HEK293 (cell line): Measurements from ENCODE around the gene XPO1.
"Not testable (repeated sequence)": the region's sequence is repeated elsewhere in the genome, so short reads cannot be mapped to it uniquely, and the experiment has no call there.

ENCODE experiments used
- CTCF ChIA-PET: fragments of 350-600 bp; formaldehyde crosslinking; extraction: SDS; loops from one replicate; lab custom pipeline; 2021; ENCODE audit warnings: antibody characterized with exemption; lab: Yijun Ruan, JAX
- POLR2A ChIA-PET: fragments of 300-600 bp; formaldehyde crosslinking; extraction: SDS; loops from one replicate; lab custom pipeline; 2020; ENCODE audit warnings: antibody characterized with exemption, inconsistent platforms; lab: Yijun Ruan, JAX
- H3K27ac ChIP-seq: fragments of 200-500 bp; sonication (Bioruptor generic); 2 replicates; pipeline ENCODE4 v1.5.1; 2014; ENCODE audit warnings: low read depth, low read length, control low read depth, inconsistent platforms; ENCODE audit errors: extremely low read depth
- H3K36me3 ChIP-seq, 2 experiments: fragments of 200-500 bp in 1 of 2; sonication (Bioruptor generic) in 1 of 2; 1 replicate in 1 of 2; 2 replicates in 1 of 2; pipeline ENCODE4 v1.5.1; 2014 to 2017; ENCODE audit warnings: inconsistent platforms in 2 of 2, low read length in 2 of 2; ENCODE audit not compliant: control insufficient read depth in 2 of 2, insufficient read depth in 1 of 2
- H3K4me1 ChIP-seq: fragments of 200-500 bp; sonication (Bioruptor generic); 2 replicates; pipeline ENCODE4 v1.5.1; 2014; ENCODE audit warnings: mild to moderate bottlenecking, low read length, inconsistent platforms; ENCODE audit not compliant: control insufficient read depth, insufficient read depth
- H3K4me3 ChIP-seq: 2 replicates; pipeline ENCODE4 v1.5.1; 2011; ENCODE audit warnings: low read depth, mild to moderate bottlenecking, control low read depth, low read length, moderate library complexity
- H3K9me3 ChIP-seq: fragments of 200-500 bp; sonication (Bioruptor generic); 2 replicates; pipeline ENCODE4 v1.5.1; 2014; ENCODE audit warnings: low read depth, low read length, inconsistent platforms; ENCODE audit not compliant: control insufficient read depth, insufficient read depth
- AEBP2 ChIP-seq: fragments of 450-650 bp; formaldehyde crosslinking; IDR thresholded peaks from 2 replicates; pipeline ENCODE4 v1.5.1; 2016; ENCODE audit warnings: missing biosample characterization, missing genetic modification characterization, borderline replicate concordance
- KLF9 ChIP-seq: fragments of 450-650 bp; formaldehyde crosslinking; IDR thresholded peaks from 2 replicates; pipeline ENCODE4 v1.5.1; 2016; ENCODE audit warnings: missing biosample characterization, missing genetic modification characterization, low read depth
- PRDM1 ChIP-seq: fragments of 450-650 bp; formaldehyde crosslinking; IDR thresholded peaks from 2 replicates; pipeline ENCODE4; 2016; ENCODE audit warnings: missing biosample characterization, missing genetic modification characterization
- PRDM2 ChIP-seq: fragments of 450-650 bp; formaldehyde crosslinking; IDR thresholded peaks from 2 replicates; pipeline ENCODE4 v1.5.1; 2016; ENCODE audit warnings: missing biosample characterization, missing genetic modification characterization, borderline replicate concordance
- REST ChIP-seq: fragments of 450-650 bp; formaldehyde crosslinking; IDR thresholded peaks from 2 replicates; pipeline ENCODE4 v1.5.1; 2016; ENCODE audit warnings: missing biosample characterization, missing genetic modification characterization
- TCF7L2 ChIP-seq: IDR thresholded peaks from 2 replicates; pipeline ENCODE4 v1.6.1; 2011; ENCODE audit warnings: low read depth, mild to moderate bottlenecking, inconsistent platforms, low read length, moderate library complexity, borderline replicate concordance
- ZBTB17 ChIP-seq: fragments of 450-650 bp; formaldehyde crosslinking; IDR thresholded peaks from 2 replicates; pipeline ENCODE4 v1.5.1; 2016; ENCODE audit warnings: missing biosample characterization, missing genetic modification characterization
- ZBTB44 ChIP-seq: fragments of 450-650 bp; IDR thresholded peaks from 2 replicates; pipeline ENCODE4 v1.5.1; 2018; ENCODE audit warnings: missing biosample characterization, mild to moderate bottlenecking, missing genetic modification characterization
- ZNF133 ChIP-seq: fragments of 450-650 bp; formaldehyde crosslinking; IDR thresholded peaks from 2 replicates; pipeline ENCODE4 v1.5.1; 2016; ENCODE audit warnings: missing biosample characterization, missing genetic modification characterization
- ZNF146 ChIP-seq: fragments of 450-650 bp; formaldehyde crosslinking; IDR thresholded peaks from 2 replicates; pipeline ENCODE4 v1.5.1; 2016; ENCODE audit warnings: missing biosample characterization, missing genetic modification characterization
- ZNF174 ChIP-seq: fragments of 450-650 bp; formaldehyde crosslinking; IDR thresholded peaks from 2 replicates; pipeline ENCODE4 v1.5.0; 2017; ENCODE audit warnings: missing biosample characterization, mild to moderate bottlenecking, missing genetic modification characterization
- ZNF335 ChIP-seq: fragments of 450-650 bp; formaldehyde crosslinking; conservative IDR thresholded peaks from 2 replicates; pipeline ENCODE4 v1.5.1; 2016; ENCODE audit warnings: missing biosample characterization, missing genetic modification characterization
- ZNF366 ChIP-seq: fragments of 450-650 bp; formaldehyde crosslinking; conservative IDR thresholded peaks from 2 replicates; pipeline ENCODE4 v1.5.1; 2016; ENCODE audit warnings: missing biosample characterization, missing genetic modification characterization
- ZNF449 ChIP-seq: fragments of 450-650 bp; formaldehyde crosslinking; IDR thresholded peaks from 2 replicates; pipeline ENCODE4 v1.5.1; 2017; ENCODE audit warnings: missing biosample characterization, mild to moderate bottlenecking, missing genetic modification characterization, moderate library complexity
- ZNF600 ChIP-seq: fragments of 450-650 bp; formaldehyde crosslinking; IDR thresholded peaks from 2 replicates; pipeline ENCODE4 v1.5.1; 2016; ENCODE audit warnings: missing biosample characterization, missing genetic modification characterization

The XPO1 gene

GRCh38 chr2:61476929-61477589 is 61.1 kb downstream of the XPO1 start:
- TF ChIP-seq ZBTB44 (peak; percentile 78), ZBTB17 (tag by site-specific recombination) (peak; percentile 29; the same call in 1 of the 2 replicates)
- peaks cover 41 to 54% of the 10 kb centered on the region in 2 experiments for H3K36me3 ChIP-seq
- H3K4me1 ChIP-seq, H3K27ac ChIP-seq, H3K4me3 ChIP-seq, H3K9me3 ChIP-seq, CTCF ChIA-PET: not testable (repeated sequence)
- POLR2A ChIA-PET, result interaction anchor here (0.5 kb wide), 1 partner anchor 64 kb away, joined by 4 read pairs; no protein-coding TSS in a partner anchor

- ChIA-PET CTCF (interaction anchor here (0.7 kb wide), 1 partner anchor 304 kb away, joined by 4 read pairs; no protein-coding TSS in a partner anchor), POLR2A (interaction anchor here (0.7 to 0.8 kb wide), 2 partner anchors 294 to 362 kb away, joined by 3 to 5 read pairs; no protein-coding TSS in a partner anchor)
- H3K4me3 ChIP-seq, result peak overlapping the region; percentile 71
- peak overlapping the region; percentile 91 for H3K27ac ChIP-seq
- H3K36me3 ChIP-seq, result peaks cover 5 to 17% of the 10 kb centered on the region in 2 experiments; a peak in 2 of 3 replicates
- H3K4me1 ChIP-seq, result no peaks in the 10 kb centered on the region
- H3K9me3 ChIP-seq, result no peaks in the 10 kb centered on the region
- TF ChIP-seq REST (tag by site-specific recombination) (no peak), TCF7L2 (no peak), KLF9 (tag by site-specific recombination) (peak; percentile 41; the same call in 1 of the 2 replicates), PRDM2 (tag by site-specific recombination) (no peak), ZNF366 (tag by site-specific recombination) (0 out of 2 replicates have a peak, but pooled peaks have one; percentile 36), PRDM1 (tag by site-specific recombination) (no peak), ZNF133 (tag by site-specific recombination) (no peak), ZNF335 (tag by site-specific recombination) (peak; percentile 9; the same call in 1 of the 2 replicates), ZNF449 (tag by site-specific recombination) (no peak), AEBP2 (no peak), ZNF600 (tag by site-specific recombination) (peak; percentile 96), ZNF146 (no peak), ZBTB17 (tag by site-specific recombination) (peak; percentile 81), ZNF174 (tag by site-specific recombination) (no peak)
Observed at GRCh38 chr2:61471905-61472805, 66.0 kb downstream of the XPO1 start.
